Uterus (tissue), 2 donors: Measurements from ENCODE around the gene CNMD.

ENCODE experiments used
- CTCF ChIP-seq, 4 experiments: fragments of 200-600 bp in 2 of 4; fragments of 450-650 bp in 2 of 4; sonication (generic) in 2 of 4; IDR thresholded peaks; one replicate each; pipeline ENCODE4 v1.5.1; 2016 to 2019; ENCODE audit warnings: antibody characterized with exemption in 4 of 4, mild to moderate bottlenecking in 2 of 4, moderate library complexity in 1 of 4
- POLR2A ChIP-seq, 2 donors: fragments of 450-650 bp; IDR thresholded peaks; one replicate each; pipeline ENCODE4 v1.6.1; 2016; ENCODE audit warnings: antibody characterized with exemption in 2 of 2, mild to moderate bottlenecking in 1 of 2, moderate library complexity in 1 of 2

GRCh38 chr13:52760077-52760476 is 20.5 kb upstream of the CNMD start:
- TF ChIP-seq CTCF (IDR thresholded peaks at IDR 0.05) (no peak), POLR2A (IDR thresholded peaks at IDR 0.05) (no peak)
